ENCODE data around the gene IL16. TPM values are rescaled to one million over a fixed set of nuclear protein-coding genes. Genes with fewer than 3 reads are reported as not detected.

Gene IL16
- total RNA-seq, 2 experiments from 2014 or later = 240 to 243 TPM

DNA sequence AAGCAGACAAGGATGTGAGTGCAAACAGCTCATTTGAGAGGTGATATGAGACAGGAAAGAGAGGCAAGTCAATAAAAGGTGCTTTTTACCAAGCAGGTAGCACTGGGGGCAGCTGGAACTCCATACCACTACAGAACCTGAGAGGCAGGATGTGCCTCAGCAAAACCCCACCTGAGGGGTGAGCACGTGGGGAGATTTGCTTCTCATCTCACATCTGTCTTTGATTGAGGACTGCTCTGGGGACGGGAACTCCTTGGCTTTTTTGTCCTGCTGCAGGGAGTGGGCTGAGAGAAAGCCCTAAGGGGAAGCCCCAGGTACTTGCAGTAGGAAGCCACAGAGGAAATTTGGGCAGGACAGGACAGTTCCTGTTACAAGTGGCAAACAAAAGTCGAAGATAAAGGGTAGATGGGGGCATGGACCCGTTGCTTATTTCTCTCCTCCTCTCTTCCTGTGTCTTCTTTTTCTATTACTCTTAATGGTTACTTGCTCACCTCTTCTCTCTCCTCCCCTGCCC lies 35.5 kb upstream of the IL16 start:
- no peaks in the 10 kb centered on the region for H3K36me3 Mint-ChIP-seq (ENCODE audit: low read depth)
- peak; percentile 44 for ATAC-seq
- ChIA-PET POLR2A (no interaction called here), CTCF (interaction anchor here (24.5 kb wide), 1 partner anchor 104 kb away, joined by 430 read pairs; no protein-coding TSS in a partner anchor)
- H3K4me1 Mint-ChIP-seq (ENCODE audit: low read depth) = peaks cover 25% of the 10 kb centered on the region
- no peak overlapping the region for H3K4me3 Mint-ChIP-seq
- peaks cover 5% of the 10 kb centered on the region for H3K27me3 Mint-ChIP-seq (ENCODE audit: low read depth)
- peak overlapping the region; percentile 46 for H3K27ac Mint-ChIP-seq
- DNase-seq = peak; percentile 34
- no peaks in the 10 kb centered on the region for H3K9me3 Mint-ChIP-seq (ENCODE audit: insufficient read depth)

DNA sequence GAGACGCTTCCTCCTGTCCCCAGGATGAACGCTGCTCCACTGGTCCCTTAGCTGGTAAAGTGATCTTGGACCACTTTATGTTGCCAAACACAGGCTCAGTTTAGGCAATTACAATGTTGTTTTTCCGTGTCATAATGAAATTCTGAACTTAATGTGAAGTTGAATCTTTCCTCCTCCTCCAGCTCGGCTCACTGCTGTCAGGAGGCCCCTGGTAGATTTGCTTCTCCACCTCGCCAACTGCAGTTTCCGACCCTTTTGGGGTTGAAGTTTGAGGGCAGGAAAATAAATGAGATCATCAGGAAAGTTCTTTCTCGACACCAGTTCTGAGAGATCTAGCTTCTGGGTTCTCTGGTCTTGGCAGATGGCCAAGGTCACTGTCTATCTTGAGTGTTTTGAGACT lies 34.8 kb upstream of the IL16 start:
- no peak overlapping the region for H3K4me3 Mint-ChIP-seq
- H3K36me3 Mint-ChIP-seq (ENCODE audit: low read depth) = no peaks in the 10 kb centered on the region
- ChIA-PET CTCF (interaction anchor here (24.5 kb wide), 1 partner anchor 103 kb away, joined by 430 read pairs; no protein-coding TSS in a partner anchor), POLR2A (no interaction called here)
- peaks cover 5% of the 10 kb centered on the region for H3K27me3 Mint-ChIP-seq (ENCODE audit: low read depth)
- ATAC-seq (no peak), DNase-seq (no peak)
- H3K9me3 Mint-ChIP-seq (ENCODE audit: insufficient read depth) = no peaks in the 10 kb centered on the region
- H3K4me1 Mint-ChIP-seq (ENCODE audit: low read depth) = peaks cover 30% of the 10 kb centered on the region
- H3K27ac Mint-ChIP-seq = no peak overlapping the region

DNA sequence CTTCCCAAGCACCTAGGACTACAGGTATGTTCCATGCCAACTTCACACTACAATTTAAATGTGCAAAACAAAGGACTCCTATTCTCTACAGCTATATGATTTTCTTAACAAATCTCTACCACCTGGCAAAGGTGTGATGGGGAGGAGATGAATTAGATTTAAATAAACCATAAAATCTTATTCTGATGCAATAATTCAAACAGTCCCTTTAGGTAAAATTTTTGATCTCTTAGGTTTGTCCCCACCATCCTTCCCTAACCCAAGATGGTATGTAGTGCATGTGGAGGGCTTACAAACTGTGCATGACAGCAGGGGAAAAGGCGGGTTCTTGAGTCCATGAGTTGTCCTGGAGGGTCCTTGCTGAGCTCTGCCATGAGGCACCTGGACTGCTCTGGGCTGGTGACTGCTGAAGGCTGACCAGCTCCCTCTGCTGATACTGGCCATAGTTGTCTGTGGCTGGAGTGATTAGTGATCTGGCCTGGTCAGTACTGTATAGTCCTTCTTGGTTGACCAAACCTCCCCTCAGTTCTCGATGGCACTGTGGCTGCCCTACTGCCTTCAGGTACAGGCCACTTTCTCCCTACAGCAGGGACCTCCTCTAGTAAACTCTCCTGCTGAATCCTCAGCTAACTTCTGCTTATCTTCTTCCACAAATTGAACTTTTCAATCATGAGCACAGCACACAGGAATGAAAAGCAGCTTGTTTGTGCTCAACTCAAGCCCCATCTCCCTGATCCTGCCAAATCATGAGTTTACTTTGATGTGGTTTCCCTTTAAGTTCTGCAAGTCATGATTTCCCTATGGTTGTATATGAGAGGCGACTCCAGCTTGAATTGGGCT lies 32.5 kb upstream of the IL16 start:
- no peak overlapping the region for H3K27ac Mint-ChIP-seq
- POLR2A ChIA-PET = no interaction called here
- H3K4me1 Mint-ChIP-seq (ENCODE audit: low read depth) = peaks cover 42% of the 10 kb centered on the region
- ATAC-seq = no peak
- no peaks in the 10 kb centered on the region for H3K36me3 Mint-ChIP-seq (ENCODE audit: low read depth)
- DNase-seq = no peak
- H3K27me3 Mint-ChIP-seq (ENCODE audit: low read depth) = peaks cover 9% of the 10 kb centered on the region
- no peaks in the 10 kb centered on the region for H3K9me3 Mint-ChIP-seq (ENCODE audit: insufficient read depth)
- H3K4me3 Mint-ChIP-seq = no peak overlapping the region
- CTCF ChIA-PET = interaction anchor here (2.9 to 24.5 kb wide), 2 partner anchors 9 to 101 kb away, joined by 14 to 430 read pairs; no protein-coding TSS in a partner anchor

DNA sequence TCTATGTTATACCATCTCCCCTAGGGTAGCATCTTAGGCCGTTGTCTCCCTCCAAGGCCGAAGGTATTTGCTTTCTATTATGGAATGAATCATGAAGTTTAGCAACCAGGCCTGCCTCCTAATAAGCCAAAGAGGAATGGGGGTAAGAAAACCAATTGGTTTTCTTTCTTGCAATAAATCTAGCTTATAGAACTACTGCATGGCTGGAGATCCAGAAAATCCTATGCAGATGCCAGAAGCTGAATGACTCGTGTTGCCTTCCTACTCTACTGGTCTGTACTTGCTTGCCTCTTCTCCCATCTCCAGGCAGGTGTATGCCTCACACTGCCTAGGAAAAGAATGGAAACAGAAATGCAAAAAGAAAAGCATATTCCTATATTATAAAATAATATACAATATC lies 31.1 kb upstream of the IL16 start:
- Mint-ChIP-seq H3K9me3 (ENCODE audit: insufficient read depth) (no peaks in the 10 kb centered on the region), H3K36me3 (ENCODE audit: low read depth) (no peaks in the 10 kb centered on the region), H3K4me1 (ENCODE audit: low read depth) (peaks cover 42% of the 10 kb centered on the region), H3K27ac (no peak overlapping the region), H3K4me3 (no peak overlapping the region), H3K27me3 (ENCODE audit: low read depth) (peaks cover 11% of the 10 kb centered on the region)
- ATAC-seq (no peak), DNase-seq (no peak)
- POLR2A ChIA-PET = no interaction called here
- CTCF ChIA-PET = interaction anchor here (2.9 to 24.5 kb wide), 2 partner anchors 10 to 99 kb away, joined by 14 to 430 read pairs; no protein-coding TSS in a partner anchor

DNA sequence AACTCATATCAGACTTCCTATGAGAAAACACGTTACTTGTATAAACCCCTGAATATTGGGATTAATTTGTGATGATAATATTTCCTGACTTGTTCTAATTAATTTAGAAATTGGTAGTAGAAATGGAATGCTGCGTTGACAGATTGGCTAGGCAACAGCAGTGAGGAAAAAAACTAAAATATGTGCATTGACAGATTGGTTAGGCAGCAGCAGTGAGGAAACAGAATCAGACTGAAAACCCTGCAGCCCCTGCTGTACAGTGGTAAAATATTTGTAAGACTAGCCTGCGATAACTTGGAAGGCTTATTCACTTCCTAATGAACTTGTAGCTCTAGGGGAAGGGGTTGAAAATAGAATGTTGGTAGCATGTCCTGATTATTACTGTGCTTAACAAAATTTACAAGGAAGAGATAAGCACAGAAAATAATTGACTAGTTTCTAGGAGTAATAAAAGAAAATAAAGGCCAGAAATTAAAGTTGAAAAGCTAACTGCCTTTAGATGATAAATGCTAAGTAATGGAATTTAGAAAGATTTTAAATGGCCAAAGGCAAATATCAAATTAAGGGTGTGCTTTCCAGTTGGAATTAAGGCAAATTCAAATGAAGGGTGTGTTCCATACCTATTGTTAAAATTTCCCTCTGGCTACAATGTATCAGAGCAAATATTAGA lies 29.9 kb upstream of the IL16 start:
- Mint-ChIP-seq H3K27ac (peak overlapping the region; percentile 78), H3K36me3 (ENCODE audit: low read depth) (no peaks in the 10 kb centered on the region), H3K4me1 (ENCODE audit: low read depth) (peaks cover 31% of the 10 kb centered on the region), H3K27me3 (ENCODE audit: low read depth) (peaks cover 22% of the 10 kb centered on the region), H3K9me3 (ENCODE audit: insufficient read depth) (no peaks in the 10 kb centered on the region), H3K4me3 (no peak overlapping the region)
- ATAC-seq (no peak), DNase-seq (no peak)
- ChIA-PET CTCF (interaction anchor here (2.6 to 24.5 kb wide), 2 partner anchors 11 to 98 kb away, joined by 8 to 430 read pairs; no protein-coding TSS in a partner anchor), POLR2A (no interaction called here)

DNA sequence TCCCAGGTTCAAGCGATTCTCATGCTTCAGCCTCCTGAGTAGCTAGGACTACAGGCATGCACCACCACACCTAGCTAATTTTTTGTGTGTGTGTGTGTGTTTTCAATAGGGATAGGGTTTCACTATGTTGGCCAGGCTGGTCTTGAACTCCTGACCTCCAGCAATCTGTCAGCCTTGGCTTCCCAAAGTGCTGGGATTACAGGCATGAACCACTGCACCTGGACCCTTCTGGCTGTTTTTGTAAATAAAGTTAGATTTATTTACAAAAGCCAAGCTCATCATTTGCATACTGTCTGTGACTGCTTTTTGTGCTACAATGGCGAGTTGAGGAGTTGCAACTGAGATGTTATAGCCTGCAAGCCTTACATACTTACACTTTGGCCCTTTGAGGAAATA lies 28.6 kb upstream of the IL16 start:
- Mint-ChIP-seq H3K4me1 (ENCODE audit: low read depth) (peaks cover 22% of the 10 kb centered on the region), H3K4me3 (no peak overlapping the region), H3K27me3 (ENCODE audit: low read depth) (peaks cover 26% of the 10 kb centered on the region), H3K36me3 (ENCODE audit: low read depth) (no peaks in the 10 kb centered on the region), H3K9me3 (ENCODE audit: insufficient read depth) (no peaks in the 10 kb centered on the region), H3K27ac (no peak overlapping the region)
- DNase-seq (no peak), ATAC-seq (no peak)
- POLR2A ChIA-PET = no interaction called here
- CTCF ChIA-PET = interaction anchor here (2.6 to 24.5 kb wide), 2 partner anchors 12 to 97 kb away, joined by 8 to 430 read pairs; no protein-coding TSS in a partner anchor

DNA sequence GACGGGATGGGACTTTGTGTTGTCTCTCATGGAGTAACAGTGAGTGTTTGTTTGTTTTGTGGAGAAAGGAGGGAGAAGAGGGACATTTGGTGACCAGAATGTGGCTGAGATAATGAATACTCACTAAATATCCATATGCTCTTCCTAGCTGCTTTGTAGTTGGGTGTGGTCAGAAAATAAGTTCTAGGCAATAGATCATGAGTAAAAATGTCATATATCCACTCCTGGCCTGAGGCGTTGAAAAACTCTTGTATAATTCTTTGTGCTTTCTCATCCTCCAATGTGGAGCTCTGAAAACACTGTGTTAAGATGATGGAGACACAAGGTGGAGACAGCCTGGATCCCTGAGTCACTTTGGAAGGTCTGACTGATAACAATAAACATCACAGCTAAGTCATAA lies 28.0 kb upstream of the IL16 start:
- Mint-ChIP-seq H3K4me1 (ENCODE audit: low read depth) (peaks cover 22% of the 10 kb centered on the region), H3K9me3 (ENCODE audit: insufficient read depth) (no peaks in the 10 kb centered on the region), H3K4me3 (no peak overlapping the region), H3K27ac (no peak overlapping the region), H3K36me3 (ENCODE audit: low read depth) (no peaks in the 10 kb centered on the region), H3K27me3 (ENCODE audit: low read depth) (peaks cover 26% of the 10 kb centered on the region)
- POLR2A ChIA-PET = no interaction called here
- CTCF ChIA-PET = interaction anchor here (1.6 to 24.5 kb wide), 3 partner anchors 12 to 107 kb away, joined by 3 to 430 read pairs (median 8); no protein-coding TSS in a partner anchor
- no peak for DNase-seq
- ATAC-seq = no peak

DNA sequence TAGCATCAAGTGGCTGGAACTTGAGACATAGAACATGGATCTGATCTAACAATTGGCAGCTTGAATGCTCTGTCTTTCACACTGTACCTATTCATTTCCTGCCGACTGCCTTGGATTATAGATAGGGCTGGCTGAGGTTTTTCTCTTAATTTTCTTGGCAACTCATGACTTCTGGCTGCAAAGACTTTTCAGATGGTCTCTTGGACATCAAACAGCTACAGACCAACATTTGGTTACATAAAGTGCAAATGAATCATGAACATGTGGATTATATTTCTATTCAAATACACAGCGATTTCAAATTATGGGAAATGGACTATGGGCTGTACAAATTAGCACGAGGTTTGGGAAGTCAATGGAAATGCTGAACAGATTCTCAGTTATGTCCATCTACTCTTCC lies 26.2 kb upstream of the IL16 start:
- H3K9me3 Mint-ChIP-seq (ENCODE audit: insufficient read depth) = no peaks in the 10 kb centered on the region
- H3K27me3 Mint-ChIP-seq (ENCODE audit: low read depth) = peaks cover 26% of the 10 kb centered on the region
- DNase-seq (no peak), ATAC-seq (no peak)
- peaks cover 17% of the 10 kb centered on the region for H3K4me1 Mint-ChIP-seq (ENCODE audit: low read depth)
- no peak overlapping the region for H3K4me3 Mint-ChIP-seq
- H3K27ac Mint-ChIP-seq = no peak overlapping the region
- H3K36me3 Mint-ChIP-seq (ENCODE audit: low read depth) = no peaks in the 10 kb centered on the region
- ChIA-PET CTCF (interaction anchor here (1.1 to 24.5 kb wide), 2 partner anchors 15 to 94 kb away, joined by 6 to 430 read pairs; no protein-coding TSS in a partner anchor), POLR2A (interaction anchor here (0.9 kb wide), 1 partner anchor 95 kb away, joined by 4 read pairs; no protein-coding TSS in a partner anchor)

DNA sequence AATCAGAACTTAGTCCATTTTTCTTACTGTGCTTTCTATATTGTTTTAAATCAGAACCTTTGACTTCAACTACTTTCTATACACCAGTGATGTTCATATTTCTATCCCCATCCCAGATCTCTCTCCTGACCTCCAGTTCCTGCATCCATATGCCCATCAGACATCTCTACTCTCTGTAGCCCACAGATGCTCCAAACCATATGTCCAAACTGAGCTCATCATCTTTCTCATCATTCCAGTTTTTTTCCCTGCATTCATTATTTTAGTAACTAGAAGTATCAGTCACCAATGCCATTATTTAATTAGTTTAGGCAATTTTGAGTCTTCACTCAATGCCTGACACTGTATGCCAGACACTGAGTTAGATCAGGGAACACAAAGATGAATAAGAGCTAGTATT lies 25.4 kb upstream of the IL16 start:
- Mint-ChIP-seq H3K9me3 (ENCODE audit: insufficient read depth) (no peaks in the 10 kb centered on the region), H3K4me1 (ENCODE audit: low read depth) (peaks cover 17% of the 10 kb centered on the region), H3K27ac (no peak overlapping the region), H3K36me3 (ENCODE audit: low read depth) (no peaks in the 10 kb centered on the region), H3K4me3 (no peak overlapping the region), H3K27me3 (ENCODE audit: low read depth) (peaks cover 26% of the 10 kb centered on the region)
- ATAC-seq (no peak), DNase-seq (no peak)
- ChIA-PET CTCF (interaction anchor here (24.5 kb wide), 1 partner anchor 94 kb away, joined by 430 read pairs; no protein-coding TSS in a partner anchor), POLR2A (no interaction called here)

DNA sequence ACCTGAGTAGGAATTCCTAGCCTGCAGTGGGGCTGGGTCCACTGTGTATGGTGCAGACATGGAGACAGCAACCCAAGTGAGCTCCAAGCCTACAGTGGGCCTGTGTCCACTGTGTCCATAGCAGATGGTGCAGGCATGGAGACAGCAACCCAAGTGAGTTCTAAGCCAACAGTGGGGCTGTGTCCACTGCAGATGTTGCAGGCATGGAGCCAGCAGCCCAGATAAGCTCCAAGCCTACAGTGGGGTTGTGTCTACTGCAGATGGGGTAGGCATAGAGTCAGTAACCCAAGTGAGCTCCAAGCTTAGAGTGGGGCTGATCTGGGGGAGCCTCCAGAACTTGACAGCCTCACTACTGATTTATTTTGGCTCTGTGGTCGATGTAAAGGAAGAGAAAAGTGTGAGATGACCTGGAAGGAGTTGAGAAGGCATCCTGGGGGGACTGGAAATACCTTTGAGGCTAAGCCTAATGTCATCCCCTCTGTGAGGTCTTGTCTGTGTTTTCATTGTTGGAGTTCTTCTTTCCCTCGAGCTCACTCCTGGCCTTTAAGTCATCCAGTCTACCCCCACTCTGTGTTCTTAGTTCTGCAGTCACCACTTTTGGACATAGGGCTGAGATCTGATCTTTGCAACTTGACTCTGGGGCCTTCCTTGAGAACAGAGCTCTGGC lies 22.4 kb upstream of the IL16 start:
- CTCF ChIA-PET = interaction anchor here (4.7 kb wide), 1 partner anchor 92 kb away, joined by 18 read pairs; no protein-coding TSS in a partner anchor

DNA sequence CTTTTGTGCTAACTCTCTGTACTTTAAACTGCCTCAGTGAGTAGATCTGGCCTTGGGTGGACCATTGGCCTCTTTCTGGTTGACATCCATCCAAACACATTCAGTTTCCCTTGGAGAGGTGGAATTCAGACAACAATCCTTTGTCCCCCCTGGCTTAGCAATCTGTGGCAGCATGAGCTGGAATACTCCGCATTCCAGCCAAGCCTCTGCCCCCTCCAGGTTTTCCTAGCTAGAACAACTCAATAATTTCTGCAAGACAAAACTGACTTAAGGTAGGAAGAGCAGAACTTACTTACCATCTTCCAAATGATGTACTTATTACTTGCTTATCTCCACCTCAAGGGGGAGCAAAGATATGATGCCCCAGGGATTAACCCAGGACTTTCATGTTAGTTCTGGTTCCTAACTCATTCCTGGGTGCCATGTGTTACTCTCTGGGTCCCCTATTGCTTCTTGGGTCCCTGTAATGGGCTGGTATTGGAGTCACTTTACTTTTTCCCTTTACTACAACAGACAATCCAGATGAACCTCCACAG lies 21.8 kb upstream of the IL16 start:
- no peak for DNase-seq
- H3K4me3 Mint-ChIP-seq = no peak overlapping the region
- H3K36me3 Mint-ChIP-seq (ENCODE audit: low read depth) = no peaks in the 10 kb centered on the region
- no peak for ATAC-seq
- ChIA-PET CTCF (interaction anchor here (4.7 kb wide), 1 partner anchor 91 kb away, joined by 18 read pairs; no protein-coding TSS in a partner anchor), POLR2A (no interaction called here)
- no peak overlapping the region for H3K27ac Mint-ChIP-seq
- H3K4me1 Mint-ChIP-seq (ENCODE audit: low read depth) = no peaks in the 10 kb centered on the region
- peaks cover 25% of the 10 kb centered on the region for H3K27me3 Mint-ChIP-seq (ENCODE audit: low read depth)
- no peaks in the 10 kb centered on the region for H3K9me3 Mint-ChIP-seq (ENCODE audit: insufficient read depth)

More for the DNA sequence above, 22.4 kb upstream of the IL16 start:
- DNase-seq = no peak
- POLR2A ChIA-PET = no interaction called here
- Mint-ChIP-seq H3K27ac (no peak overlapping the region), H3K36me3 (ENCODE audit: low read depth) (no peaks in the 10 kb centered on the region), H3K9me3 (ENCODE audit: insufficient read depth) (no peaks in the 10 kb centered on the region), H3K4me3 (no peak overlapping the region), H3K27me3 (ENCODE audit: low read depth) (peaks cover 25% of the 10 kb centered on the region), H3K4me1 (ENCODE audit: low read depth) (no peaks in the 10 kb centered on the region)
- no peak for ATAC-seq

All from activated CD8-positive, alpha-beta T cell treated with anti-CD3 and anti-CD28 coated beads, Interleukin-2, amount 10 ng/mL, durations not matched to agents 7 days and 5 days (primary cell).